DMS114 treated with DMSO at 0.1 percent for 48 hours (cell line): ENCODE results near the gene VPS18.

Experiments used
- DNase-seq: peaks from one replicate; lab custom pipeline; 2025; ENCODE audit not compliant: unreplicated experiment; lab: John Stamatoyannopoulos, UW

VPS18 gene

DNA sequence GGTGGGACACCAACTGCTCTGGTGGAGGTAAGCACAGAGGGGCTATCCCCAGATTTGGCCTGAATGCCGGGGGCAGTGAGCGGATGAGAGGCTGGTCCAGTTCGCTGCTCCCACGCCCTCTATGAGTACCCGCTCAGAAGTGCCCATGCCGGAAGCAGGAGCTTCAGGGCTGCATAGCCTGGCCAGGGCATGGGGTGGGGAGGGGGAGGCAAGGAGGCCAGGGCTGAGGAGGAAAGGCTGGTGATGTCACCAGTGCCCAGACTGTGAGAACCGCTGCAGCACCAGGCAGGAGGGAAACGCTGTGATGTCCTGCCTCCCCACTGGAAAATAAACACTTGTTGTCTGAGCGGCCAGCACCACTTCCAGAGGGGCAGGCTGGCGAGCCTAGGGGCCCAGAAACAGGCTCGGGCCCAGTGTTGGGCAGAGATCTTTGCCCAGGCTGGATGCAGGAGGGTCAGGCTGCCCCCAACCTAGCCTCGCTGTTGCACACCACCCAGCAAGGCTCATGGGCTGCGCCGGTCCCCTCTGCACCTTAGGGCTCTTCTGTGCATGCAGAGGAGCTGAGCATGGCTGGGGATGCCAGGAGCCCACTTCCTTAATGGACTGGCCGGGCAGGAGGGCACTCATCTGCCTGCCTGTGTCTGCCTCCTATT, 24.0 kb downstream of the VPS18 start:
- no peak for DNase-seq

DNA sequence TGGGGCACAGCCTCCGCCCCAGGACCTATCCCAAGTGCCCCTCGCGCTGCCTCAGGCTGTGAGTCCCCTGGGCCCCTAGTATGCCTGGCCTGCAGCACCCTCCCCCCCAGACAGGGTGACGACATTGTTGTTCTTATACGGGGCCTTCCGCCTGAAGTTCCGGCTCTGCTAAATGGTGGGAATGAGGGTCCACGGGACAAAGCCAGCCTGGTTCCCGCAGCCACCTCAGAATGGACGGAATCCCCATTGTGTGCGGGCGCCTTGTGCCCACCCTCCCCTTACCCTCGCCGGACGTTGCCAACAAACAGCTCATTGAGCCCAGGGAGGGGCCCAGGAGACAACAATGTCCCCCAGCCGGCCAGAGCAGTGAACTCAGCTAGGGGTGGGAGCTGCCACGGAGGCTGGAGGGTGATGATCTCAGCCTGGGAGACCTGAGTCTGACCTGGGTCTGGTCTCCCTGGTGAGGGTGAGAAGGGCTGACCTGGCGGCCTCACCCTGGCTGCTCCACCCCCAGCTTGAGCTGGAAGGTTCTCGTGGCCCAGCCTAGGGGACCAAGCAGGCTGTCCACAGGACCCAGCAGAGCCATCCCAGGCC, 24.6 kb downstream of the VPS18 start:
- DNase-seq, result no peak

- no peak for DNase-seq
Measured at GRCh38 chr15:40921949-40922607, 27.8 kb downstream of the VPS18 start.

DNA sequence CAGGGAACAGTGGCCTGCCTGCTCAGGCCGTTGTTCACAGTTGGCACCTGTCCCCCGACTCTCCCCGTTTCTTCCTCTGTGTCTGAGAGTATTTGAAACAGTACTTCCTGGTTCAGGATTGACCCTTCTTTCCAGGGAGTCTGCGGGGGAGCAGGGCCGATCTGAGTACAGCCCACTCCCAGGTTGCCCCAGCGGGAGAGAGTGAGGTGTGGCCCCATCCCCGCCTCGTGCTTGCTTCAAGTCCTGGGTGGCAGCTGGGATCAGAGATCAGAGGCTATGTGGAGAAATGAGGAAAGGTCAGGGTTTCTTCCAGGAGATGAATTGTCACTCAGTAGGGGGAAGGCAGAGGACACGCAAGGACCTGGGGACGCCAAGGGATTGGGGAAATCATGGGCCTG, 28.4 kb downstream of the VPS18 start:
- no peak for DNase-seq

DNA sequence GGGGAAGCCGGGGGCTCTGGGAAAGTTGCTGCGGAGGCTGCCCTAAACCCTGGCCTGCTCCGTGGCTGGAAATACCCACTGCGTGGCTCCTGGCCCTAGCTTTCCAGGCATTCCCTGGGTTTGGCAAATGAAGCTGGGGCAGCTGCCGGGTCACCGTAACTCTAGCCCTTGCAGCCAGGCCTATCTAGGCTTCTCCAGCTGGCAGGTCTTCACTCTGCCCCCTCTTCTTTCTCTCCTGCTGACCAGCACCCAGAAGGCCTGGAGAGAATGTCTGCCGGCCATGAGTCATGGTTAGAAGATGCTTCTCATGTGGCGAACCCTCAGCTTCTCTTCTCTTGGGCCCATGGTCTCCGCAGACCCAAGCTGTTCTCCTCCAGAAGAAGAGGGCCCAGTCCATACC, 29.3 kb downstream of the VPS18 start:
- DNase-seq, result no peak

GRCh38 chr15:40925495-40925862, 31.2 kb downstream of the VPS18 start:
- DNase-seq, result no peak

DNA sequence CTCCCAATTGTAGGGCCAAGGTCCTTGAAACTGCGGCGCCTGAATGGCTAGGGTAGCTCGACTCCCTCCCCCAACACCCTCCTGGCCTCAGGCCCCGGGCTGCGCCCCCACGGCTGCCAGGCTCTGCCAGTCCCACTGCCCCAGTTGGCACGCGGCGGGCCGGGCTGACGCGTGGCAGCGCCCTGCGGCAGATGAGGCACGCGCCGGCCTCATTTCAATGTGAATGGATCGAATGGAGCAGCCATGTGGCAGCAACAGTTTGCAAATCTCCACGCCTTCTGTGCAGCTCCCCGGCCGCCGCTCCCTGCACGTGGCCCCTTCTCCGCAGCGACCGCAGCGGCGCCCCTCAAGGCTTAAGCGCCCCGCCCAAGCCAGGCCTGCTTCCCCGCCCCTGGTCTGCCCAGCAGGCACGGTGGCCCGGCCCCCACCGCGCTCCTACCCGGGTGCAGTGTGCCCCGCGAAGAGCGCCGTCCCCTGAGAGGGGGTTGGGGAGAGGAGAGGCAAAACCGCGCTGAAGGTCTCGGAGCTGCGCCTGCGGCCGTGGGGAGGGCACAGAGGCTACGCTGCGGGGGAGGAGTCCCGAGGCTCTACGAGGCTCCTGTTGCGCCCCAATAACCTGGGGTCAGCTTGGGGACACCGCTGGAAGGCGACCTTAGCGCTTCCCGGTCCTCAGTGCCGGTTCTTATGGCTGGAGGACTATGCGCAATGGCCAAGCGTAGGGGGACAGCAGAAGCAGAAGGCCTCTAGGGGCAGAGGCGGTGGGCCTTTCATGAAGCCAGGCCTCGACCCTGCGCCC, 31.8 kb downstream of the VPS18 start:
- no peak for DNase-seq

DNA sequence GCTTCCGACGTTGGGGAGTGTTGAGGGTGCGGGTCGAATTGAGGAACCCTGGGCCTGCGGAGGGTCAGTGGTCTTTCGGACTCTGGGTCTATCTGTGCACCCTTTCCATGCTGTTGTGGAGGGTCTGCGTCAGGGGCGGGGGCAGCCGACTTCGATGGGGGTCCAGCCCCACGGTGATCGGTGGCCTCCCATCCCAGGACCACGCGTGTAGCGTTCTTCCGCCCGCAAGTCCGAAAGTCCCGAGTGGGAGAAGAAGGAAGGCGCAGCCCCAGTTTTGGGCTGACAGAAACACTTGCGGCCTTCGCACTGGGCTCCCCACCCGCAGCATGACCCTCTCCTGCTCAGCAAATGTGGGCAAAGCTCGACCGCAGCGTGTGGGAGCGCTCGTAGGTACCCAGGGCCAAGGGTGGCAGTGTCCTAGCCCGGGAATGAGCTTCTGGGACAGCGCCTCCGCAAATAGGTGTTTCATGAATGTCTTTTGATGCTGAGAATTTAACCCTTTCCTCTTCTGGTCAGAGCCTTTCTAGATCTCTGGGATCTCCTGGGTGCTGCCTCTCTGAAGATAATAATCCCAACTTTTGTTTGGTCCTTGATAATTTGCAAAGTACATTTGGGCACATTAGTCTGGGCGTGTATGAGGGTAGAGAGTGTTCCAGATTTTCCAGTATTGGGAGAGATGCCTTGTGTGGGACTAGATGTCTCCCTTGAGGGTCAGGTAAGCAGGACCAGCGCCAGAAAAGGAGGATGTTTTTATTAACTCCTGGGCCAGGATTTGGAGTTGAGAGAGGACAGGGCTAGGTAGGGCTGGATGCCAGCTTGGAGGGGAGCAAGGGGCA, 32.6 kb downstream of the VPS18 start:
- no peak for DNase-seq

- no peak for DNase-seq
Measured at GRCh38 chr15:40927495-40927872, 33.2 kb downstream of the VPS18 start.

GRCh38 chr15:40927873-40928806, 33.9 kb downstream of the VPS18 start:
- no peak for DNase-seq

DNA sequence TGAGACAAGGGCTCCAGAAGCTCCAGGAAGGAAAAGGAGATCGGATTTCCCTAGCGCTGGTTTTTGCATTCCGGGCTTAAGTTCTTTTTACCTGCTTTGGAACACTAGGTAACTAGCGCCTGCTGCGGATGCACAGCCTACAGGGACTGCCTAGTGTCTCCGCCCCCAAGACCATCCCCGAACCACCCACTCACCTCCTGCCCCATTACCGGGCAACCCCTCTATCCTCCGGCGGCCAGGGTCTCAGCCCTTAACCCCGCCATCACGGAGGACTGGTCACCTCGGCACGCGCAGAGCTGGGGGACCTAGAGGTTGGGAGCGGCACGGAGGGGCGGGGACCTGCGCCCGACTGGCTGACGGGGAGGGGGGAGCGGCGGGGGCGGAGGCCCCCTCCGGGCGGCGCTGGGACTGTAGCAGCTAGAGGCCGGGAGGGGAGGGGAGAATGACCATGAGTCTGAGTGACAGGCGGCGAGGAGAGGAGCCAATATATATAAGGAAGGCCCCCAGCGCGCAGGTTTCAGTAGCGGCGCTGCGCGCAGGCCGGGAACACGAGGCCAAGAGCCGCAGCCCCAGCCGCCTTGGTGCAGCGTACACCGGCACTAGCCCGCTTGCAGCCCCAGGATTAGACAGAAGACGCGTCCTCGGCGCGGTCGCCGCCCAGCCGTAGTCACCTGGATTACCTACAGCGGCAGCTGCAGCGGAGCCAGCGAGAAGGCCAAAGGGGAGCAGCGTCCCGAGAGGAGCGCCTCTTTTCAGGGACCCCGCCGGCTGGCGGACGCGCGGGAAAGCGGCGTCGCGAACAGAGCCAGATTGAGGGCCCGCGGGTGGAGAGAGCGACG, 34.8 kb downstream of the VPS18 start, which contains the start of gene DLL4:
Gene DLL4 (plus strand): TSS at position 520 of the 839 bp plus-strand sequence. CDS start 329 bp downstream, outside the sequence.
- DNase-seq, result peak; percentile 76

GRCh38 chr15:40929660-40930429, 35.6 kb downstream of the VPS18 start:
- peak; percentile 37 for DNase-seq

DNA sequence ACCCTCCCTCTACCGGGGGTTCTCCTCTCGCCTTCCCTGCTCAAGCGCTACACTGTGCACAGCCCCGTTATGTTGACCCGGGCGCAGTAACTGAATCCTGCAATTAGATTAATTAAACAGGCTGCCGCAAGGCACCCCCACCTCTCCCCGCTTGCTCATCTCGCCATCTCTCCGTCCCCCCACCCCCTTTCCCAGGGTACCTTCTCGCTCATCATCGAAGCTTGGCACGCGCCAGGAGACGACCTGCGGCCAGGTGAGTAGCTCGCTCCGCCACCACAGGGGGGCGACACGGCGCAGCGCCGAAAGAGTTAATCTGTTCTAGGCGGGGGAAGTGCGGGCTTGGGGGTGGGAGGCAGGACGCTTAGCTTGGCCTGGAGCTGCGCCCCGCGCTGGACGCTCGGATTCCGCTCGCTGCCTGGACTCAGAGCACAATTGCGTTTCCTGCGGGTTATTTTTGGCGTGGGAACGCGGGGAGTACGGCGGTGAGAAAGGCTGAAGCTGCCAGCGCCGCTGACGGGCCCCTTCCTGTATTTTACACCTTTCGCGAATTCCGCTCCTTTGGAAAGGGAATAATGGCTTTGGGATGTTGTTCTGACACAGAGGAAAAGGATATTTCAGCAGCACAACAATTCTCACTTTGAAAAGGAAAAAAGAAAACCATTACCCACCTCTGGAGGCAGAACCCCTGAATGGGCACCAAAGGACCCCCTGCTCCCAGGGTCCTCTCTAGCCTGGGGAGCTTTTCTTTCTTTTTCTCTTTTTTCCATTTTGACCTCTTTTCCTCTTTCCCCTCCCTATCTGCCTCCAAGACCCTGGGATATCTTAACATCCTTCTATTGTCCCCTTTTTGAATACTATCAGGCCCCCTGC, 36.4 kb downstream of the VPS18 start:
- no peak for DNase-seq

GRCh38 chr15:40931300-40932142, 37.3 kb downstream of the VPS18 start:
- DNase-seq, result no peak

DNA sequence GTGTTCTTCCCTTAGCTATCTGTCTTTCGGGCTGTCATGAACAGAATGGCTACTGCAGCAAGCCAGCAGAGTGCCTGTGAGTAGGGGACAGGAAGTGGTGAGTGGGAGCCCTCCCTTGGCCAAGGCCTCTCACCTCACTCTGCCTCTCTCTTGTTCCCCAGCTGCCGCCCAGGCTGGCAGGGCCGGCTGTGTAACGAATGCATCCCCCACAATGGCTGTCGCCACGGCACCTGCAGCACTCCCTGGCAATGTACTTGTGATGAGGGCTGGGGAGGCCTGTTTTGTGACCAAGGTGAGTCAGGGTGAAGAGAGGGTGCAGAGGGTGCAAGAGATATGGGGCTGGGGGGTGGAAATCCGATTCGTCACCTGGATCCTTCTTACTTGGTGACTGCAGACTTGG, 37.9 kb downstream of the VPS18 start:
- no peak for DNase-seq
